Measurements from ENCODE around the gene KRT74. TPM values are rescaled to one million over a fixed set of nuclear protein-coding genes. Genes with fewer than 3 reads are reported as not detected.

KRT74 gene
- total and polyA plus RNA-seq, 2 of the 8 experiments (the other 6 are each of a cell fraction or from before 2014, with no cell fraction given) = not detected

- Histone ChIP-seq H3K23me2 (ENCODE audit: low read depth, low read length) (no peaks in the 10 kb centered on the region), H3K4me2 (ENCODE audit: insufficient read depth in 1 of 2, low read depth in 2 of 2, low read length in 2 of 2) (no peak overlapping the region), H3K79me2 (ENCODE audit: control insufficient read depth in 1 of 2, insufficient read depth in 2 of 2, low read length in 2 of 2) (no peaks in the 10 kb centered on the region), H3K36me3 (ENCODE audit: control insufficient read depth in 2 of 4, insufficient read depth in 4 of 4, low read length in 3 of 4) (no peaks in the 10 kb centered on the region), H3K79me1 (ENCODE audit: low read depth, low read length) (no peaks in the 10 kb centered on the region), H3K4me3 (ENCODE audit: extremely low read depth in 1 of 4, insufficient read depth in 2 of 4, low read depth in 3 of 4, low read length in 4 of 4) (no peak overlapping the region), H2BK20ac (ENCODE audit: low read length) (no peak overlapping the region), H4K5ac (ENCODE audit: insufficient read length, low read depth, low read length) (no peak overlapping the region), H3K4me1 (replicated peaks in 1 of 4; ENCODE audit: control insufficient read depth in 3 of 4, insufficient read depth in 4 of 4, low read length in 3 of 4) (no peaks in the 10 kb centered on the region), H2BK5ac (ENCODE audit: low read depth, low read length) (no peak overlapping the region), H2AFZ (ENCODE audit: low read length) (no peak overlapping the region), H2BK12ac (ENCODE audit: low read depth, low read length) (no peak overlapping the region), H3K14ac (ENCODE audit: insufficient read length) (no peak overlapping the region), H3K23ac (ENCODE audit: insufficient read length) (no peak overlapping the region), H2BK120ac (replicated peaks; ENCODE audit: low read depth, low read length) (no peak overlapping the region), H4K20me1 (replicated peaks in 1 of 2; ENCODE audit: control insufficient read depth in 1 of 2, insufficient read depth in 2 of 2, low read length in 2 of 2) (no peaks in the 10 kb centered on the region), H4K91ac (replicated peaks; ENCODE audit: insufficient read length, low read length) (no peak overlapping the region), H3K27ac (ENCODE audit: low read depth, low read length) (no peak overlapping the region), H3K9ac (replicated peaks in 1 of 4; ENCODE audit: extremely low read depth in 1 of 4, low read depth in 3 of 4, low read length in 3 of 4) (no peak overlapping the region), H3K27me3 (replicated peaks in 1 of 4; ENCODE audit: control insufficient read depth in 3 of 4, extremely low read depth in 1 of 4, insufficient read depth in 3 of 4, low read length in 3 of 4) (no peaks in the 10 kb centered on the region), H3K4ac (replicated peaks; ENCODE audit: insufficient read length, low read depth, low read length) (no peak overlapping the region), H3K18ac (ENCODE audit: extremely low read depth, low read length) (no peak overlapping the region), H3K9me3 (ENCODE audit: insufficient read depth in 2 of 2, low read depth in 1 of 2, low read length in 1 of 2) (no peaks in the 10 kb centered on the region), H2BK15ac (ENCODE audit: low read length) (no peak overlapping the region), H3K56ac (replicated peaks; ENCODE audit: insufficient read length, low read depth, low read length) (no peak overlapping the region), H2AK5ac (ENCODE audit: low read depth, low read length) (no peak overlapping the region), H4K8ac (ENCODE audit: extremely low read depth, insufficient read depth, low read length) (no peak overlapping the region)
- FAIRE-seq (no peak), DNase-seq (ENCODE audit: low read depth in 1 of 2, low spot score in 2 of 2) (no peak)
- ChIA-PET CTCF (ENCODE audit: partially characterized antibody) (interaction anchor here (0.9 to 5.4 kb wide), 9 partner anchors 9 to 140 kb away, joined by 3 to 27 read pairs (median 4); partner anchors contain the start of gene KRT71), POLR2A (ENCODE audit: partially characterized antibody) (no interaction called here)
- WGBS, 2 experiments (ENCODE audit: extremely low coverage in 1 of 2, insufficient coverage in 1 of 2, insufficient read length in 1 of 2, insufficient replicate concordance in 2 of 2, low coverage in 1 of 2, low lambda C conversion rate in 2 of 2, missing lambda C conversion rate in 1 of 2) = 78% methylated on average over 4 of the region's 4 CpGs; no CpG with 5 or more reads in 1 of the 2 experiments
- no peak for TF ChIP-seq SP2 (IDR thresholded peaks at IDR 0.05; ENCODE audit: low read length)
- no peak for TF ChIP-seq E2F6 (IDR thresholded peaks at IDR 0.05)
- TF ChIP-seq CTBP2 (IDR thresholded peaks at IDR 0.05; ENCODE audit: borderline replicate concordance, insufficient read depth, insufficient read length, low read length) = no peak
These were observed 41.0 kb downstream of the KRT74 start for GRCh38 chr12:52532636-52533035.
